Measurements from ENCODE around the gene KLHL10. TPM values are rescaled to one million over a fixed set of nuclear protein-coding genes. Genes with fewer than 3 reads are reported as not detected.
A peak's percentile ranks its signal among the peaks of the same experiment; 100 is the strongest.
"Not testable (repeated sequence)": the region's sequence is repeated elsewhere in the genome, so short reads cannot be mapped to it uniquely, and the experiment has no call there.

The KLHL10 gene
- total and polyA plus RNA-seq, 10 donors, result 0.03 to 2.1 (median 0.20) TPM; not detected in 5

- H3K36me3 ChIP-seq, result peaks cover 0 to 36% (median 20%) of the 10 kb centered on the region in 6 donors
- intact Hi-C loops (cut with DNase I; ENCODE audit: low total_unique reads), result no loop called here
- TF ChIP-seq POLR2AphosphoS5 (IDR thresholded peaks at IDR 0.05), result no peak
- no peak for TF ChIP-seq CTCF (IDR thresholded peaks at IDR 0.05 in 8 of 11, conservative IDR thresholded peaks at IDR 0.05 in 3 of 11)
- no peak for TF ChIP-seq POLR2A (IDR thresholded peaks at IDR 0.05)
- peaks cover 0 to 8% (median 0%) of the 10 kb centered on the region in 7 donors for H3K27me3 ChIP-seq (replicated peaks in 1 of 7)
- peak overlapping the region; percentile 81 to 93 (median 84) for H3K4me3 ChIP-seq
- no peaks in the 10 kb centered on the region for H3K9me3 ChIP-seq
- H3K4me1 ChIP-seq, result peaks cover 4 to 23% (median 18%) of the 10 kb centered on the region in 6 donors
- peak overlapping the region in 7 of 8 donors; percentile 46 to 85 (median 73) for H3K27ac ChIP-seq
- 14 to 27% (median 21%) methylated on average over 10 to 13 of the region's 13 CpGs for WGBS, 5 donors
- peak; percentile 77 for DNase-seq
Observed at GRCh38 chr17:41835214-41835799, 2.3 kb upstream of the KLHL10 start.

- intact Hi-C loops (cut with DNase I; ENCODE audit: low total_unique reads), result no loop called here
- no peaks in the 10 kb centered on the region for H3K9me3 ChIP-seq
- peak within 1 kb of the TSS; percentile 81 to 93 (median 84) for H3K4me3 ChIP-seq
- TF ChIP-seq POLR2A (IDR thresholded peaks at IDR 0.05), result no peak
- peak; percentile 76 to 78 (median 78) for TF ChIP-seq POLR2AphosphoS5 (IDR thresholded peaks at IDR 0.05)
- WGBS, 5 donors, result 1% methylated on average over 52 to 72 of the region's 72 CpGs
- H3K4me1 ChIP-seq, result peaks cover 4 to 23% (median 18%) of the 10 kb centered on the region in 6 donors
- H3K36me3 ChIP-seq, result peaks cover 0 to 29% (median 14%) of the 10 kb centered on the region in 6 donors
- peaks cover 0 to 8% (median 0%) of the 10 kb centered on the region in 7 donors for H3K27me3 ChIP-seq (replicated peaks in 1 of 7)
- H3K27ac ChIP-seq, result peak within 1 kb of the TSS in 7 of 8 donors; percentile 46 to 85 (median 73)
- DNase-seq, result peak; percentile 88
Observed at GRCh38 chr17:41835800-41836549, 1.6 kb upstream of the KLHL10 start, which contains the start of gene NT5C3B. NT5C3B (minus strand) TSS chr17:41836232; CDS start chr17:41836193, 39 bp downstream.

- Histone ChIP-seq H3K27me3 (replicated peaks in 1 of 7) (peaks cover 0 to 8% (median 0%) of the 10 kb centered on the region in 7 donors), H3K4me3 (peak overlapping the region; percentile 81 to 93 (median 84)), H3K27ac (peak overlapping the region in 5 of 8 donors; percentile 65 to 85 (median 74)), H3K4me1 (peaks cover 4 to 23% (median 18%) of the 10 kb centered on the region in 6 donors), H3K36me3 (peaks cover 0 to 22% (median 7%) of the 10 kb centered on the region in 6 donors), H3K9me3 (no peaks in the 10 kb centered on the region)
- TF ChIP-seq POLR2AphosphoS5 (IDR thresholded peaks at IDR 0.05) (no peak), CTCF (IDR thresholded peaks at IDR 0.05 in 8 of 11, conservative IDR thresholded peaks at IDR 0.05 in 3 of 11) (no peak), POLR2A (IDR thresholded peaks at IDR 0.05) (no peak)
- intact Hi-C loops (cut with DNase I; ENCODE audit: low total_unique reads), result no loop called here
- 48 to 60% (median 53%) methylated on average over 21 of the region's 21 CpGs for WGBS, 5 donors
- DNase-seq, result no peak
Observed at GRCh38 chr17:41836550-41837196, 952 bp upstream of the KLHL10 start.

- peaks cover 4 to 23% (median 17%) of the 10 kb centered on the region in 6 donors for H3K4me1 ChIP-seq
- H3K27me3 ChIP-seq (replicated peaks in 1 of 7); DNase-seq; H3K27ac ChIP-seq; H3K36me3 ChIP-seq; H3K4me3 ChIP-seq; H3K9me3 ChIP-seq; intact Hi-C loops (cut with DNase I; ENCODE audit: low total_unique reads): not testable (repeated sequence)
- WGBS, 5 donors, result 91 to 100% (median 94%) methylated on average over 2 of the region's 2 CpGs
Observed at GRCh38 chr17:41839448-41839847, 1.8 kb downstream of the KLHL10 start.

GRCh38 chr17:41840781-41841180 is 3.2 kb downstream of the KLHL10 start:
- WGBS, 5 donors, result 63 to 82% (median 70%) methylated on average over 6 of the region's 6 CpGs
- H3K27ac ChIP-seq, result not testable (repeated sequence)

More at GRCh38 chr17:41840781-41841180, 3.2 kb downstream of the KLHL10 start:
- DNase-seq; intact Hi-C loops (cut with DNase I; ENCODE audit: low total_unique reads); H3K4me3 ChIP-seq; H3K36me3 ChIP-seq; H3K9me3 ChIP-seq; H3K27me3 ChIP-seq (replicated peaks in 1 of 7): not testable (repeated sequence)
- peaks cover 0 to 13% (median 7%) of the 10 kb centered on the region in 6 donors for H3K4me1 ChIP-seq
